Heart left ventricle (tissue), 13 donors: ENCODE measurements around the gene MRM2.

ENCODE experiments used
- CTCF ChIP-seq, 12 donors: fragments of 200-600 bp; sonication (generic) in 4 of 12; IDR thresholded peaks; one replicate each; pipeline versions ENCODE4 v1.5.0 to v1.8.0; 2018 to 2022; ENCODE audit warnings: antibody characterized with exemption in 12 of 12, mild to moderate bottlenecking in 5 of 12
- POLR2A ChIP-seq, 2 donors: fragments of 450-650 bp; IDR thresholded peaks; one replicate each; pipeline ENCODE4 v1.6.1; 2017; ENCODE audit warnings: antibody characterized with exemption in 2 of 2, mild to moderate bottlenecking in 2 of 2, moderate library complexity in 2 of 2
- donor health status: ischemic (EF 13 %, LVEDD 7.1; RV severe dilation, severe dysfunction).
- donor health status: DM: no; HTN: yes; CAD: no.
- donor health status: DM: no; HTN: no; CAD: no.
- donor health status: ischemic (EF 25% LVEDD 6.9; RV normal size, moderate dysfunction).
- donor health status: ischemic (EF 25% LVEDD 5.7; RV mildly dilated, moderate dysfunction).
- donor health status: ischemic (EF 35%, LVEDD 5.7; RV mildly dilated, moderate dysfunction).
- donor health status: nonischemic (EF 11% LVEDD 7.7; RV severe dilation, severe dysfunction).
- donor health status: DM: yes; HTN: yes; CAD: no.
- donor health status: PGD.
- donor health status: ischemic (EF 29% LVEDD 5.4; RV normal size, mild dysfunction).
- donor health status: nonischemic (EF 23%, LVEDD 6.1; RV moderate dilation, normal function).

- TF ChIP-seq POLR2A (IDR thresholded peaks at IDR 0.05): no peak
- no peak for TF ChIP-seq CTCF (IDR thresholded peaks at IDR 0.05)
Measured at GRCh38 chr7:2208712-2209111, 33.3 kb downstream of the MRM2 start.
